AG04450 (cell line): ENCODE results near the gene CCDC74B. TPM values are rescaled to one million over a fixed set of nuclear protein-coding genes. Genes with fewer than 3 reads are reported as not detected.
"Not testable (repeated sequence)": the region's sequence is repeated elsewhere in the genome, so short reads cannot be mapped to it uniquely, and the experiment has no call there.

Experiments
- CTCF ChIA-PET: fragments of 300-600, 350-600 bp; formaldehyde crosslinking; extraction: SDS; loops from one replicate; lab custom pipeline; 2022; ENCODE audit warnings: antibody characterized with exemption, inconsistent platforms; lab: Charles Lee
- POLR2A ChIA-PET: fragments of 350-600 bp; formaldehyde crosslinking; extraction: SDS; loops from one replicate; lab custom pipeline; 2021; ENCODE audit warnings: antibody characterized with exemption, inconsistent platforms; lab: Yijun Ruan, JAX
- DNase-seq: peaks from one replicate; pipeline ENCODE4 v3.0.0-alpha.2; 2011; ENCODE audit warnings: low read depth, low spot score
- H3K27ac ChIP-seq: one replicate; pipeline ENCODE4 v1.5.1; 2012; ENCODE audit warnings: low read depth, low read length, control low read depth
- H3K27me3 ChIP-seq: one replicate; pipeline ENCODE4 v1.6.0; 2012; ENCODE audit warnings: low read length; ENCODE audit not compliant: control insufficient read depth, insufficient read depth
- H3K4me3 ChIP-seq: 2 replicates; pipeline ENCODE4 v1.5.1; 2011; ENCODE audit warnings: mild to moderate bottlenecking, low read depth, low read length, control low read depth
- H3K9me3 ChIP-seq: 2 replicates; pipeline ENCODE4 v1.5.1; 2012; ENCODE audit warnings: low read length; ENCODE audit not compliant: control insufficient read depth, insufficient read depth
- CTCF ChIP-seq: IDR thresholded peaks from 2 replicates; pipeline ENCODE4 v1.5.1; 2011; ENCODE audit warnings: low read depth, low read length, control low read depth, inconsistent platforms
- polyA minus RNA-seq: library from RNA; depleted of rRNA, polyadenylated mRNA; stranded (reverse); fragments of >200 nt; gene quantifications from 2 replicates; pipeline ENCODE4 v1.2.3, GENCODE V29; 2011; rRNA and poly(A)+ RNA removed
- polyA plus RNA-seq: library from polyadenylated mRNA; depleted of rRNA; stranded (reverse); fragments of >200 nt; gene quantifications from 2 replicates; pipeline ENCODE4 v1.2.3, GENCODE V29; 2011; rRNA removed

Gene CCDC74B
- 3.8 and 4.2 TPM in 2 replicates for polyA plus RNA-seq
- polyA minus RNA-seq, result 1.1 and 1.2 TPM in 2 replicates

DNA sequence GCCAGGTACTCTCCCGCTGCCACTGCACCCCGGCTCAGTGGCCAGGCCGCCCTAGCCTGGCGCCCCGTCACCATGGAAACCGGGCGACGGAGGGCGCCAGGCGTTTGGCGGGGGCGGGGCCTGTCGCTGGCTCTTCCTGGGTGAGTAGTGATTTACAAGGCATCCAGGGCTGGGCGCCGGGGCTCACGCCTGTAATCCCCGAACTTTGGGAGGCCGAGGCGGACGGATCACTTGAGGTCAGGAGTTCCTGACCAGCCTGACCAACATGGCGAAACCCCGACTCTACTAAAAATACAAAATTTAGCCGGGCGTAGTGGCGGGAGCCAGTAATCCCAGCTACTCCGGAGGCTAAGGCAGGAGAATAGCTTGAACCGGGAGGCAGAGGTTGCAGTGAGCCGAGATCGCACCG lies at the start of gene CCDC74B:
Gene CCDC74B (minus strand): TSS at position 107 of the 409 bp plus-strand sequence. CDS start 116 bp downstream, outside the sequence.
- H3K27me3 ChIP-seq, DNase-seq, H3K27ac ChIP-seq, CTCF ChIA-PET, H3K9me3 ChIP-seq: not testable (repeated sequence)
- peak within 1 kb of the TSS; percentile 47 for H3K4me3 ChIP-seq
- POLR2A ChIA-PET, result interaction anchor here (0.6 to 1.0 kb wide), 2 partner anchors 37 to 48 kb away, joined by 3 read pairs; partner anchors contain the start of gene SMPD4

DNA sequence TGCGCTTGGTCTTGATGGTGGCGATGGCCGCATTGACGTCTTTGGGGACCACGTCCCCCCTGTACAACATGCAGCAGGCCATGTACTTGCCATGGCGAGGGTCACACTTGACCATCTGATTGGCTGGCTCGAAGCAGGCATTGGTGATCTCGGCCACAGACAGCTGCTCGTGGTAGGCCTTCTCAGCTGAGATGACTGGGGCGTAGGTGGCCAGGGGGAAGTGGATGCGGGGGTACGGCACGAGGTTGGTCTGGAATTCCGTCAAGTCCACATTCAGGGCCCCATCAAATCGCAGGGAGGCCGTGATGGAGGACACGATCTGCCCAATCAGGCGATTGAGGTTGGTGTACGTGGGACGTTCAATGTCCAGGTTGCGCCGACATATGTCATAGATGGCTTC lies 48.9 kb upstream of the CCDC74B start:
- H3K27ac ChIP-seq, POLR2A ChIA-PET, H3K9me3 ChIP-seq, H3K4me3 ChIP-seq, DNase-seq, H3K27me3 ChIP-seq, CTCF ChIA-PET: not testable (repeated sequence)

DNA sequence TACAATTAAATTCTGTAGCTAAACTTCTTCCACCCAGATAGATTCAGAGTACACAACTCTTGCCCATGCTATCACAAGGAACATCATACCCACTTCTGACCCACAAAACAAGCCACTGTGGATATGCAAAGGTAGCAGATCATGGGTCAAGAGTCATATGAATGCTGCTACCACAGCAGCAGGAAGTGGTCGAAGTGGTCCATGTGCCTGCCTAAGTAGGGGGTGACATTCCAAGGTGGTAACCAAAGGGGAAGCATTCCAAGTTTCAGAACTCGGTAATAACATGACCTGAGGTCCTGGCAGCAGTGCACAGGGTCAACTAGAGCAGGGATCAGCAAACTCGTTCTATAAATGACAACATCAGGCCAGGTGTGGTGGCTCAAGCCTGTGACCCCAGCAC lies 47.5 kb upstream of the CCDC74B start:
- H3K4me3 ChIP-seq, H3K9me3 ChIP-seq, H3K27me3 ChIP-seq, DNase-seq, CTCF ChIA-PET, H3K27ac ChIP-seq: not testable (repeated sequence)
- POLR2A ChIA-PET, result interaction anchor here (0.7 kb wide), 1 partner anchor 11 kb away, joined by 3 read pairs; no protein-coding TSS in a partner anchor

DNA sequence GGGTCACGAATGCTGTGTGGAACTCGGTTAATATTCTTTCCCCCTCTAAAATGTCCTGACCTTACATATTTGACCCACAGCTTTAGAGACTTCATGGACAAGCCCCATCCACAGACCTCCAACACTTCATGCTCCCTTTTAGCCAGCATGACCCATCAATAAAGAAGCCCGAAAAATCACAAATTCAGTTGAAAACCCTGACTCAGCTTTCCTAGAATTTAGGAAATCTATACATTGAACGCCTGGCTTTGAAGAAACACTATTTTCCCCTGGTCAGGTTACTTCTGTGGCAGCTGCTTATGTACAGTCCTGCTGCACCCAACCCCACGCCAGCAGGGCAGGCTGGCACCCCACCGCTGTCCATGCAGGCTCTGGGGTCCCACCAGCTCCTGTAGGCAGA lies 46.4 kb upstream of the CCDC74B start:
- H3K9me3 ChIP-seq, CTCF ChIA-PET, H3K27me3 ChIP-seq, H3K4me3 ChIP-seq, H3K27ac ChIP-seq, POLR2A ChIA-PET, DNase-seq: not testable (repeated sequence)

DNA sequence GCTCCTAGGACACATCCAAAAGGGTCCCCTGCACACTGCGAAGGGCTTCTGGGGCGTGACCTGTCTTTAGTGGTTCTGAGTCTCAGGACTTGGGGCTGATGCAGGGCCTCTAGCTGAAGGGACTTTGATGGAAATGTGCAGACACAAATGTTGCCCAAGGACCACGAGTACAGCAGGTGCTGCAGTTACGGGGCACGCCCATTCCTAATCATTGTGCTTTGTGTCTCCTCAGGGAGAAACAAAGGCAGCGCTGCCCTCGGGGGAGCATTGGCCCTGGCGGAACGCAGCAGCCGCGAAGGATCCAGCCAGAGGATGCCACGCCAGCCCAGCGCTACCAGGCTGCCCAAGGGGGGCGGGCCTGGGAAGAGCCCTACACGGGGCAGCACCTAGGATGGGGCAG lies 45.3 kb upstream of the CCDC74B start:
- no peak for TF ChIP-seq CTCF
- CTCF ChIA-PET, result no interaction called here
- DNase-seq, result no peak
- Histone ChIP-seq H3K9me3 (no peaks in the 10 kb centered on the region; the same call in 1 of the 2 replicates), H3K4me3 (no peak overlapping the region), H3K27ac (no peak overlapping the region), H3K27me3 (no peaks in the 10 kb centered on the region)
- POLR2A ChIA-PET, result no interaction called here

- H3K27ac ChIP-seq, H3K9me3 ChIP-seq, CTCF ChIA-PET, POLR2A ChIA-PET, H3K27me3 ChIP-seq, DNase-seq, H3K4me3 ChIP-seq: not testable (repeated sequence)
Observed at GRCh38 chr2:130188958-130189357, 44.0 kb upstream of the CCDC74B start.

DNA sequence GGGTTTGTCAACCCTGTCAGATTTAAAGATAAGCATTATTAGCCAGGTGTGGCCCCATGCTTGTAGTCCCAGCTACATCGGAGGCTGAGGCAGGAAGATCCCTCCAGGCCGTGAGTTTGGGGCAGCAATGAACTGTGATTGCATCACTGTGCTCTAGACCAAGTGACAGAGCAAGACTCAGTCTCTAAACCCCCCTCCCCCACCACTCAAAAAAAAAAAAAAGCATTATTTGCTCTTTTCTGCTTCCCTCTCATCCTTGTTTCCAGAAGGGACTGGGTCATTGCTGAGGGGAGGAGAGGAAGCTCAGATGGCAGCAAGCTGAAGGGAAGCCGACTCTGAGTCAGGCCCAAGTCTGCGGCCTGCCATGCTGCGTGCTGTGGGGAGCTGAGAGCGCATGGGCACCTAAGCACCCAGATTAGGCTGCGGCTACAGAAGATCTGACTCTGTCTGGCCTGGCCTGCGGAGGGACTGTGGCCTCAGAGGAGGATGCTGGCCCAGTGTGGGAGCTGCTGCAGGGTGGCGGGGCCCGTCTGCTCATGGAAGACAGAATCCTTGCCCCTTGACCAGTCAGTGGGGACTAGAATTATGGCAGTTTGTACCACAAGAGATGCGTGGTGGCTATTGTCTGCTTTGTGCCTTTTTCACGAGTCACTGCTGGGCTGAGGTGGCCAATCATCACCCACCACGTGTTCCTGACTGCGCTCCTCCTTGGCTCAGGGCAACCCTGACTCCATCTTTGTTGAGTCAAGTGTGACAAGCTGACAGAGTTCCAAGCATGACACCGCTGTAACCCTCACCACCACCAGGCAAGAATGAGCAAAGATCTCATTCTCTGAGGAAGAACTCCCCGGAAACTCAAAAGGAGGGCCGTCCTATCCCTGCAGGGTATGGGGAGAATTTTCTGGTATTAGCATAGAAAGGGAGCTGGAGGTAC lies 43.2 kb upstream of the CCDC74B start:
- POLR2A ChIA-PET, result interaction anchor here (0.9 kb wide), 1 partner anchor 1298 kb away, joined by 3 read pairs; no protein-coding TSS in a partner anchor
- H3K9me3 ChIP-seq, H3K27ac ChIP-seq, H3K4me3 ChIP-seq, H3K27me3 ChIP-seq, CTCF ChIA-PET, DNase-seq: not testable (repeated sequence)
